Sciatic nerve (tissue), 2 donors: ENCODE data around the gene ZNF280A. TPM values are rescaled to one million over a fixed set of nuclear protein-coding genes. Genes with fewer than 3 reads are reported as not detected.
A peak's percentile ranks its signal among the peaks of the same experiment; 100 is the strongest.
"Not testable (repeated sequence)": the region's sequence is repeated elsewhere in the genome, so short reads cannot be mapped to it uniquely, and the experiment has no call there.

Experiments
- ATAC-seq: fragments of 200-7000 bp; cut with Tn5 transposase; one replicate; pipeline ENCODE4 v1.9.1; 2020; ENCODE audit warnings: mild to moderate bottlenecking, moderate library complexity
- DNase-seq: peaks from one replicate; pipeline ENCODE4 v3.0.0-alpha.2; 2020; ENCODE audit warnings: low spot score
- intact Hi-C: fragments of 100-400 bp; cut with DNase I; formaldehyde crosslinking; loops from one replicate; pipeline ENCODE4 v1.14.2; 2022
- total RNA-seq: library from RNA; stranded (reverse); fragmentation: NEBNext Ultra II Directional; extraction: Animal tissue kit (Norgen Biotek cat#: 25700); gene quantifications from one replicate; pipeline ENCODE4 v1.2.1, GENCODE V29; 2021
- donor health status: DM: no; HTN: no; CAD: no.
- donor health status: DM: no; HTN: no; CAD: no.

ZNF280A gene
- total RNA-seq, 1 donor from 2014 or later, result not detected

DNA sequence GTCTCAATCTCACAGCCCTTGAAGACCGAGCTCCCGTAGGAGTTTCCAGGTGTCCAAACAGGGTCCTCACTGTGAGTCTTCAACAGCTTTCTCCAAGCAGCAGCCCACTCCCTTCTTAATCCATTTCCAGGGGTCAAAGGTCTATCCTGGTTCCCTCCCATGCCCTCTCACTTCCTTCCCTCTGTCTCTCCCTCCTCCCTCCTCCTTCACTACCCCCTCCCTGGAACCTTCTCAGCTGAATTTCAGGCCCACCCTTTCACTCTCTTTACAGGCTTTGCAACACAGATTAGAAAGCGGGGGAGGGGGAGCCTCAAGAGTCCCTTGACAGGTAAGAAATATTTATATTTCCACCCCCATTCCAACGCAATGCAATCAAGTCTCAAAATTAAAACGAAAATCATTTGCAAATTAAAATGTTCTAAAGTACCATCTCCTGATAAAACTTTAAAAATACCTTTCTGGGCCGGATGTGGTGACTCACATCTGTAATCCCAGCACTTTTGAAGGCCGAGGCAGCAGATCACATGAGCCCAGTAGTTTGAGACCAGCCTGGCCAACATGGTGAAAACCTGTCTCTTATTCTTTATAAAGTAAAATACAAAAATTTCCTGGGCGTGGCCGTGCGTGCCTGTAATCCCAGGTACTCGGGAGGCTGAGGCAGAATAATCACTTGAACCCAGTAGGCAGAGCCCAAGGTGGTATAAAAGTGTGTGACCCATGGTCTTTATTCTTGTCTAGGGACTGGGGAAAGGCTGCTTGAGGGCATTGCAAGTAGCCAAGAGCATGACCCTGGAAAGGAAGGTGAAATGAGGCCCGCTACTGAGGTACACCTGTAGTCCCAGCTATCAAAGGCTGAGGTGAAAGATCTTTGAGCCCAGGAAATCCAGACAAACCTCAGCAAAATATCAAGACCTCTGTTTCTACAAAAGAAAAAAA is 865 bp upstream of the ZNF280A start:
- ATAC-seq (no peak), DNase-seq (no peak)
- intact Hi-C loops, result no loop called here

DNA sequence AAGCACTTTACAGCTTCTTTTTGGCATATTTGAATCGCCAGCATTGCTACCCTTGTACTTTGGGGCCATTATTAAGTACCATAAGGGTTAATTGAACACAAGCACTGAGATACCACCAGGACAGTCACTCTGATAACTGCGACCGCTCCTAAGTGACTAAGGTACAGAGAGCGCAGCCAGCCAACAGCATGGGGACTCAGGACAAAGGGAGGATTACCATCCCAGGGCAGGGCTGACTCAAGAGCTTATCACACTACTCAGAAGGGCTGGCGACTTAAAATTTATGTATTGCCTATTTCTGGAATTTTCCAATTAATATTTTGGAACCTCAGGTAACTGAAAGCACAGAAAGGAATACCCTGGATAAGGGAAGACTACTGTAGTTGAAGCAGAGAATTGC is 479 bp downstream of the ZNF280A start:
- intact Hi-C loops, result no loop called here
- ATAC-seq (no peak), DNase-seq (no peak)

DNA sequence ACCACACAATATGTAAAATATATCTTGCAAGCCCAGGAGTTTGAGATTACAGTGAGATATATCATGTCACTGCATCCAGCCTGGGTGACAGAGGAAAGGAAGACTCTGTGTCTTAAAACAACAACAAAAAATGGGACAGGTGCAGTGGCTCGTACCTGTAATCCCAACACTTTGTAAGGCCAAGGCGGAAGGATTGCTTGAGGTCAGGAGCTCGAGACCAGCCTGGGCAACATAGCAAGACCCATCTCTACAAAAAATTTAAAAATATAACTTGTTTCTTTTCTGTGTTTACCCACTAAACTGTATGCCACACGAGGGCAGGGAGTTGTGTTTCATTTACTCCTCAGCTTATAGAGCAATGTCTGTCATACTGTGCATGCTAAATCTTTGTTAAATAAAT is 3.1 kb downstream of the ZNF280A start:
- intact Hi-C loops, result no loop called here
- DNase-seq (no peak), ATAC-seq (no peak)

DNA sequence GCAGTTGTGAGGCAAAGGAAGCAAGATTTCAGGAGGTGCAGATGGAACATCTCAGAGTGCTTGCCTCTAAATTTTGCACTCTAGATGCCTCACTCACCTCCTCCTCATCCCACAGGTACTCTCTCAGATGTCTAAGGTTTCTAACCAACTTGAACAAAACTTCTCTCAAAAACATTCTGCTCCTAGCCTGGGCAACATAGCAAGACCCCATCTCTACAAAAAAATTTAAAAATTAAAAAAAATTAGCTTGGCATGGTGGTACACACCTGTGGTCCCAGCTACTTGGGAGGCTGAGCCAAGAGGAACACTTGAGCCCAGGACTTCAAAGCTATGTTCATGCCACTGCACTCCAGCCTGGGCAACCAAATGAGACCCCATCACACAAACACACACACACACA is 4.2 kb downstream of the ZNF280A start:
- ATAC-seq, result no peak
- intact Hi-C loops, result no loop called here
- DNase-seq, result no peak

DNA sequence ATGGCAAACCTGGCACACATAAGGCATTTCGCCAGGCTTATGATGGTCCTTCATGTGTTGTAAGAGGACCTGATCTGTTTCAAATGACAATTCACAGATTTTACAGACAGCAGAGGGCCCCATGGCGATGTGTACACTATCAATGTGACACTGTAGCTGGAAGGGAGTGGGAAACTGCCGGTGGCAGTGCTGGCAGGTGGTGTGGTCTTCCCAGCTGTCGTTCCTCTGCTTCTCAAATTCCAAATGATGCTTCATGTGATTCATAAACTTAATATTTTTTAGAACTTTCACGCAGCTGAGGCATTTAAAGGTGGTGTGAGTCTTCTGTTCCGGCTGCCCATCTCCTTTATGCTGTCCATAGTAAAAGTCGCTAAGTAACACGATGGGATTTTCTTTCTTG is 5.6 kb downstream of the ZNF280A start:
- intact Hi-C loops, ATAC-seq, DNase-seq: not testable (repeated sequence)

DNA sequence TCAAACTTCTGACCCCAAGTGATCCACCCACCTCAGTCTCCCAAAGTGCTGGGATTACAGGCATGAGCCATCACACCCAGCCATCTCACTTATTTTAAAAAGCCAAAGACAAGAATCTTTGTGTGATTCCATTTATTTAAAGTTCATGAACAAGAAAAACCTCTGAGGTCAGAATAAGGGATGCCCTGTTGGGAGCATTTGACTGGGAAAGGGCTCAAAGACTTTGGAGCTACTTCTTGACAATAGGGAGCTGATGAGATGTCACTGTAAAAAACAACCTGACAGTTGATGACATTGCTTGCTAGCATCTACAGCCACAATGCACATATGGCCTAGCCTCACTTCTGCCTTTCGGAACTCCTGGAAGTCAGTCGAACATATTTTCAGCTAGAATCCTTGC is 6.5 kb downstream of the ZNF280A start:
- ATAC-seq (no peak), DNase-seq (no peak)
- intact Hi-C loops, result no loop called here

DNA sequence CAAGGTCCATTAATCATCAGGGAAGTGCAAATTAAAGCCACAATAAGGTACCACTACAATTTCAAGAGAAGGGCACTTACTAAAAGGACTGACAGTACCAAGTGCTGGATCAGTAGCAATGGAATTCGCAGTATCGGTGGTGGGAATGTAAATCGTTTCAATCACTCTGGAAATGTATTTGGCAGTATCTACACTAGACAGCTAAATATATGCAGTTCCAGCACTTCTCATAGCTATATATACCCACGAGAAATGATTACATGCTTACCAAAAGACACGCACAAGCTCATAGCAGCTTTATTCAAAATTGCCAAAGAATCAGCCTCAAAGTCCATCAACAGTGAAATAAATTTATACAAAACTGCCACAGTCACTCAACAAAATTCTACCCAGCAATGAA is 7.1 kb downstream of the ZNF280A start:
- intact Hi-C loops, result no loop called here
- ATAC-seq (no peak), DNase-seq (no peak)

DNA sequence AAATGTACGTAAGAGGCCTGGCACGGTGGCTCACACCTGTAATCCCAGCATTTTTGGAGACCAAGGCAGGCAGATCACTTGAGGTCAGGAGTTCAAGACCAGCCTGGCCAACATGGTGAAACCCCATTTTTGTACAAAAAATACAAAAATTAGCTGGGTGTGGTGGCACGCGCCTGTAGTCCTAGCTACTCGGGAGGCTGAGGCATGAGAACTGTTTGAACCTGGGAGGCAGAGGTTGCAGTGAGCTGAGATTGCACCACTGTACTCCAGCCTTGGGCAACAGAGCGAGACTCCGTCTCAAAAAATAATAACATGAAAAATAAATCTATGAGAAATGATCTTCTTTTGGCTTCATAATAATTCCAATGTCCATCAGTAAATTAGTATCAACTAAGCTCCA is 9.2 kb downstream of the ZNF280A start:
- intact Hi-C loops, DNase-seq, ATAC-seq: not testable (repeated sequence)

DNA sequence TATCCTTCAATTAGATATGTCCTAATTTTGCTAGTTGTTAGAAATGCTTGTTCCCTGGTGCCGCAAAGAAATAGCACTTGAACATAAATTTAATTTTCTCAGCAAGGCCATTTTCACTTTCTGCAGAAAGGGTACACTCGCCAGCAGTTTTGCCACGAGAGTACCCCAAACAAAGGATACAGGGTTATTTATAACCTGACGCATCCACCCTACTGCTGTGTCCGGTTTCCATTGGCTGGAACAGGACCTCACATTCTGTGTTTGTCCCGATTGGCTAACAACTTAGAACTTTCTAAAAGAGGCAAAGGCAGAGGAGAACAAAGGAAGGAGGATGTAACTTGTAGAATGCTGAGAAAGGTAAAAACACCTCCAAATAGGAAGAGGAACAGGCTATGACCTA is 10.2 kb downstream of the ZNF280A start:
- intact Hi-C loops, DNase-seq, ATAC-seq: not testable (repeated sequence)

DNA sequence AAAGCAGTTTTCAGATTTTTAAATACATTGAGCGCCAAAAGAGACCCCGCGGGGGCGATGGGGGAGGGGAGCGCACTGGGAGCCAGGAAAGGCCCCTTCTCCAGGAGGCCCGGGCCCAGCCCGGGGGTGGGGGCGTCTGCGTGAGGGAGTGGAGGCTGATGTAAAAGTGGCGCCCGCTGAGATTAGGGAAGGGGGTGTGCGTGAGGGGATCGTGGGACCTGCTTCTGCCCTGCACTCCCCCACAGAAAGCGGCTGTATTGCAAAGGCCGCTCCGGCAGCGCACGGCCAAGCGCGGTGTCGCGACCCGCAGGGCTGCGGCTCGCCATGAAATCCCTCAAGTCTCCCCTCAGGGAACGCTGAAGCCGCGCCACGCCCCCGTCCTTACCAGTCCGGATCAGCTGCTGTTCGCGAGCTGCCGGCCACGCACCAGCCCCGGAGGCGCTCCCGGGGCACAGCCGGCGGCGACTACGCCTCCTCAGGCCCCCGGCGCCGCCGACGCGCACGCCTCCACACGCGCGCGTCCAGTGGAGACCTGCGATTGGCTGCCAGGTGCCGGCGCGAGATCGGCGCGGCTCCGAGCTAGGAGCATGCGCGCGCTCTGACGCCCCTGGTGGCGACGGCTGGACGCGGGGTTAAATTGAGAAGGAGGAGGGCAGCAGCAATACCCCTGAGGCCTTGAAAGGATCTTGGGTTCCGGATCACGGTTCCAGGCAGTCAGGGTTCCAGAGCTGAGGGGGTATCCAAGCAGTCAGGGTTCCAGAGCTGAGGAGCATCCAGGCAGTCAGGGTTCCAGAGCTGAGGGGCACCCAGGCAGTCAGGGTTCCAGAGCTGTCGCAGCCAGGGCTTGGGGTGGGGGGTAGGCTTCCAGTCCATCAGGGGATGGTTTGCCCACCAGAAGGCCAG is 11.5 kb downstream of the ZNF280A start, which contains the start of gene ZNF280B:
TSS of gene ZNF280B (minus strand) at position 469 of the 903 bp plus-strand sequence. CDS start 19,344 bp downstream, outside the sequence.
- intact Hi-C loops, result no loop called here
- peak; percentile 87 for ATAC-seq
- peak; percentile 69 for DNase-seq

DNA sequence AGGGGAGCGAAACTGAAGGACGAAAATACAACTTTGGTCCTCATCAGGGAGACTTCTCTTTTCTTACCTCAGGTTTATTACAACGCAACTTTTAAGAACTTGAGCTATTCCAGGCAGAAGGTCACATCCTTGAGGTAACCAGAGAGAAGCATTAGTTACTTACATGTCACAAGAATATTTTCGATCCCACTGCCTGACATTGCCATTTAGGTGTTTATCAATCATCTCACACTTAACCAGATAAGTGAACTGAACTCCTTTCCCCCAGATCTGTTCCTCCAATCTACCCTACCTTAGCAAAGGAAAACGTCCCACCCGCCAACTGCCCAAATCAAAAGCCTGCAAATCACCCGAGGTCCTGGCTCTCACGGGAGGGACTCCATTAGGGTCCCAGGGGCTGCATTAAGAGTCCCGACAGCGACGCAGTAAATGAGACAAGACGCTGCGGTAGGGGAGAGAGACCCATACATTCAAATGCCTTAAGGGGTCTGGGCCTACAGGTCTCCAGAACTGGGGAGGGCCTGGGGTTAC is 12.3 kb downstream of the ZNF280A start:
- ATAC-seq (no peak), DNase-seq (no peak)
- intact Hi-C loops, result no loop called here

DNA sequence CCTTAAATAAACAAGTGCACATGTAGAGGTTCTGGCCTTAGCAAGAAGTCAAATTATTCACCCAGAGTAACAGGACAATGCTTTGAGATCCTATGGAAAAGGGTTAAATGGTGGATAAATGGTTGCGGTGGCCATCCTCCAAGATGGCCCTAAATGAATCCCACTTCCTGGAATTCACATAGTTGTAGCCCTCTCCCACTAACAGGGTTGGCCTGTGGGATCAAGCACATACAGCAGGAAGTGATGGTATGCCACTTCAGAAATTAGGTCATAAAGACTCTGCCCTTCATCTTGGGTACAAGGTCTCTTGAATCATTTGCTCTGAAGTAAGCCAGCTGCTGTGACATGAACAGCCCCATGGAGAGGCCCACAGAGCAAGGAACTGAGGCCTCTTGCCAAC is 13.3 kb downstream of the ZNF280A start:
- intact Hi-C loops, result no loop called here
- DNase-seq, result no peak
- no peak for ATAC-seq

DNA sequence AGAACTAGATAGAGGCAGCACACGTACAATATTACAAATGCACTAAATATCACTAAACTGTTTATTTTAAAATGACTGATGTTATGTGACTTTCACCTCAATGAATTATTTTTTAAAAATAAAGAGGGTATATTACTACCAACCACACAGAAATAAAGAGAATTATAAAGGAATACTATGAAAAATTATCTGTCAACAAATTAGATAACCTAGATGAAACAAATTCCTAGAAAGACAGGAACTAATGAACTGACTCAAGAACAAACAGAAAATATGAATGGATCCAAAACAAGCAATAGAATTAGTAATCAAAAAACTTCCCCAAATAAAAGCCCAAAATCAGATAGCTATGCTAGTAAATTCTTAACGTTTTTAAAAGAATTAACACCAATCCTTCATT is 21.8 kb downstream of the ZNF280A start:
- intact Hi-C loops, result no loop called here
- ATAC-seq (no peak), DNase-seq (no peak)

DNA sequence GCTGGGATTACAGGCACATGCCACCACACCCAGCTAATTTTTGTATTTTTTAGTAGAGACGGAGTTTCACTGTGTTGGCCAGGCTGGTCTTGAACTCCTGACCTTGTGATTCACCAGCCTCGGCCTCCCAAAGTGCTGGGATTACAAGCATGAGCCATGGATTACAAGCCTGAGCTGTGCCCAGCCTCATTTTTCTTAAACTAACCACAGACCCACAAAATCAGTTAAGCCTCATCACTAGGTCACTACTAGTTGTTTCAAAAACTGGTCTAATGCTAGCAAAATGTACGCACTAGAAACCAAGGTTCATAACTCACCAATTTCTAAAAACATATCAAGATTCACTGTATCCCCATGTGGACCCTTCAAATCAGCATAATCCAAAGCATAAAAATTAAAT is 28.5 kb downstream of the ZNF280A start:
- intact Hi-C loops, DNase-seq: not testable (repeated sequence)

DNA sequence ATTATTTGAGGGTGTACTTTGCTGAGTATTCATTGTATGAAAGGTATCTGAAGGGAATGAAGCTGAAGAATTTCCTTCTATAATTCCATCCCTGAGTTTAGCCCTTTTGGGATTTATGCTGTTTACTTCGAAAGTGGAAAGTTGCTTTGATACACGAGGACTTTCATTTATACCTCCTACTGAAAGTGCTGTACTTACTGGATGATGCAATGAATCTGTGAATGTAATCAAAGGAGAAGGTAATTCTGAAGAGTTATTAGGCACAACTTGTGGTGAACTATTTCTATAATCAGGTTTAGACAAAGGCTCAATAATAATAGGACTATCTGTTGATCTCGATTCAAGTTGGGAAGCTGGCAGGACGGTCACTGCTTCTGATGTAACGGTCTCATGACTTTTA is 31.3 kb downstream of the ZNF280A start:
- intact Hi-C loops, result no loop called here
- no peak for DNase-seq
- no peak for ATAC-seq

More for the DNA sequence above, 28.5 kb downstream of the ZNF280A start:
- ATAC-seq, result not testable (repeated sequence)

DNA sequence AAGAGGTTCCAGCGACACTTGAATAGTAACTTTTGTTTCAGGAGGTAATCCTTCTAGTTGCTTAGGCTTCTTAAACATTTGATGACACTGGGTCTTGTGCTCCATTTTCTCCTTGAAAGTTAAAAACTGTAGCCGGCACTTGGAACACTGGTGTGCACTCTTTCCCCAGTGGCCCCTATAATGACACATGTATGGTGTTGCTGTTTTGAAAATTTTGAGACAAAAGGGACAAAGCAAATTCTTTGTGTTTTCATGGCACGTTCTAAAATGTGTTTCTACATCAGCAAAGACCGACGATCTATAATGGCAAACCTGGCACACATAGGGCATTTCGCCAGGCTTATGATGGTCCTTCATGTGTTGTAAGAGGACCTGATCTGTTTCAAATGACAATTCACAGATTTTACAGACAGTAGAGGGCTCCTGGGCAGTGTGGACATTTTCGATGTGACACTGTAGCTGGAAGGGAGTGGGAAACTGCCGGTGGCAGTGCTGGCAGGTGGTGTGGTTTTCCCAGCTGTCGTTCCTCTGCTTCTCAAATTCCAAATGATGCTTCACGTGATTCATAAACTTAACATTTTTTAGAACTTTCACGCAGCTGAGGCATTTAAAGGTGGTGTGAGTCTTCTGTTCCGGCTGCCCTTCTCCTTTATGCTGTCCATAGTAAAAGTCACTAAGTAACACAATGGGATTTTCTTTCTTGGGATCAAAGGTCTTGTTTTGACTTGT is 32.0 kb downstream of the ZNF280A start:
- no peak for ATAC-seq
- intact Hi-C loops, result no loop called here
- no peak for DNase-seq

DNA sequence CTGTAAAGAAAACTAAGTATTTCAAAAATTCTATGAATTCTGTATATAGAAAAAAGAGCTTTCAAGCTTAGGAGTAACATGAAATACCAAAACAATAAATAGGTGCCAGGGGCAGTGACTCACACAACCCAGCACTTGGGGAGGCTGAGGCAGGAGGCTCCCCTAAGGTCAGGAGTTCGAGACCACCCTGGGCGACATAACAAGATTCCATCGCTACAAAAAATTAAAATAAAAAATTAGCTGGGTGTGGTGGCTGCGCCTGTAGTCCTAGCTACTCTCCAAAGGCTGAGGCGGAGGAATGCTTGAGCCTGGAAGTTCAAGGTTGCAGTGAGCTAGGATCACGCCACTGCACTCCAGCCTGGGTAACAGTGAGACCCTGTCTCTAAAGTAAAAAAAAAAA is 33.0 kb downstream of the ZNF280A start:
- ATAC-seq (no peak), DNase-seq (no peak)
- intact Hi-C loops, result no loop called here

DNA sequence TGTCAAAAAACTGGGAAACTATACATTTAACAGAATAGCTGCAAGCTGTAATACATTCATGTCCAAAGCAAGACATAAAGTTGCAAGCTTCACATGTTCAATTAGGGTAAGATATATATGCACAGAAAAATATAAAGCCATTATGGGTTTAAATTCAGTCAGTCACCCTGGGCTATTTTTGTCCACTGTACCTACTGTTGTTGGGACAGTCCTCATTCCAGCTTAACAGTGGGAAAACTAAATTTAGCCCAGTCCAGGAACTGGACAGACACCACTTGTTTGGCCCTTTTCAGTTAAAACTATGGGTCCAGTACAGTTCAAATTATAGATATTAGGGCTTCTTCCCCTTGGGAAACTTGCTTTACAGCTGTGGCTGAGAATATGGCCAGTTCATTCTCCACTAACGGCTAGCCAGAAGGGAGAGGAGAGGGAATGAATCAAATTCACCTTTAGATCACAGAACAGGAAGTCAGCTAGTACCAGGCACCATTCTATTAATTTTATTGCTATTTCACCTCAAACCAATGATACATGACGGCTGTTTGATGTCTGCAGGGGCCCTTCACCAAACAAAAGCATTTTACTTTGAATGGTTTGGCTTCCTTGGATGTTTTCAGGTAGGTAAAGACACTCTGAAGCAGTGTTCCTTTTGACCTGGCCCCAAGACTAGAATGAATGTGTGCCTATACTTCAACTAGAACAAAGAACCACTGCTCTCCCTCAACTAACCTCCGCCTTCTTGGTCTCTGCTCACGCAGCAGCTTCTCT is 33.8 kb downstream of the ZNF280A start:
- DNase-seq, result no peak
- intact Hi-C loops, result no loop called here
- ATAC-seq, result no peak
